ENCODE data around the gene GRM1.

GRM1 gene

GRCh38 chr6:146050168-146050567 lies 21.3 kb downstream of the GRM1 start:
- peaks cover 4% of the 10 kb centered on the region for H3K9me3 Mint-ChIP-seq
- no peak overlapping the region for H3K4me3 Mint-ChIP-seq
- no peak overlapping the region for H3K27ac Mint-ChIP-seq (ENCODE audit: low read depth)
- H3K36me3 Mint-ChIP-seq (ENCODE audit: insufficient read depth) = no peaks in the 10 kb centered on the region
- DNase-seq (ENCODE audit: low spot score in 2 of 2) (no peak), ATAC-seq (replicated peaks; ENCODE audit: extremely low read depth, poor library complexity, severe bottlenecking) (no peak)
- H3K27me3 Mint-ChIP-seq = peaks cover 37% of the 10 kb centered on the region
- no peaks in the 10 kb centered on the region for H3K4me1 Mint-ChIP-seq

DNA sequence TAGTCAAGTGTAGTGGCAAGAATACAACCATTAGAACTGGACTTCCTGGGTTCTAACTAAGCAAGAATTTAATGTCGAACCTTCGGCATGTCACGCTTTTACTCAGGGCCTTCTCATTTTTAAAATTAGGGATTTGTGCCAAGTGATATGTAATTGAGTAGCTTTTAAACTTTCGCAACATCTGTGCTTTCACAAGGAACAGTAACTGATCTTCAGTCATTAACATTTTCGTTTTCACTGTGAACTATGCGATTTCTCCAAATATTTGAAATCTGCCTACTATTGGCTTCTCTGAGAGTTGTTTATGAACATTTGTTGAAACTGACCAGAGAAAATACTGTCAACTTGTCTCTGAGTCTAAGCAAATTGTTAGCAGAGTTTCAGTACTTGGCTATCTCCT lies 27.6 kb downstream of the GRM1 start:
- ATAC-seq (replicated peaks; ENCODE audit: extremely low read depth, poor library complexity, severe bottlenecking) (no peak), DNase-seq (ENCODE audit: low spot score in 2 of 2) (no peak)
- Mint-ChIP-seq H3K27me3 (peaks cover 13% of the 10 kb centered on the region), H3K36me3 (ENCODE audit: insufficient read depth) (no peaks in the 10 kb centered on the region), H3K4me3 (no peak overlapping the region), H3K27ac (ENCODE audit: low read depth) (no peak overlapping the region), H3K9me3 (no peaks in the 10 kb centered on the region), H3K4me1 (no peaks in the 10 kb centered on the region)

GRCh38 chr6:146065690-146066089 lies 36.8 kb downstream of the GRM1 start:
- no peaks in the 10 kb centered on the region for H3K4me1 Mint-ChIP-seq
- ATAC-seq (replicated peaks; ENCODE audit: extremely low read depth, poor library complexity, severe bottlenecking) = no peak
- no peak overlapping the region for H3K27ac Mint-ChIP-seq (ENCODE audit: low read depth)
- no peak for DNase-seq (ENCODE audit: low spot score in 2 of 2)
- H3K27me3 Mint-ChIP-seq = peaks cover 16% of the 10 kb centered on the region
- no peaks in the 10 kb centered on the region for H3K9me3 Mint-ChIP-seq
- no peaks in the 10 kb centered on the region for H3K36me3 Mint-ChIP-seq (ENCODE audit: insufficient read depth)
- no peak overlapping the region for H3K4me3 Mint-ChIP-seq

GRCh38 chr6:146066506-146066905 lies 37.6 kb downstream of the GRM1 start:
- Mint-ChIP-seq H3K4me1 (no peaks in the 10 kb centered on the region), H3K27ac (ENCODE audit: low read depth) (no peak overlapping the region), H3K4me3 (no peak overlapping the region), H3K27me3 (peaks cover 16% of the 10 kb centered on the region), H3K9me3 (no peaks in the 10 kb centered on the region), H3K36me3 (ENCODE audit: insufficient read depth) (no peaks in the 10 kb centered on the region)
- DNase-seq (ENCODE audit: low spot score in 2 of 2) = no peak
- no peak for ATAC-seq (replicated peaks; ENCODE audit: extremely low read depth, poor library complexity, severe bottlenecking)

GRCh38 chr6:146071781-146072180 lies 42.9 kb downstream of the GRM1 start:
- DNase-seq (ENCODE audit: low spot score in 2 of 2) = no peak
- ATAC-seq (replicated peaks; ENCODE audit: extremely low read depth, poor library complexity, severe bottlenecking) = no peak
- Mint-ChIP-seq H3K36me3 (ENCODE audit: insufficient read depth) (no peaks in the 10 kb centered on the region), H3K27ac (ENCODE audit: low read depth) (no peak overlapping the region), H3K27me3 (peaks cover 7% of the 10 kb centered on the region), H3K4me1 (no peaks in the 10 kb centered on the region), H3K4me3 (no peak overlapping the region), H3K9me3 (no peaks in the 10 kb centered on the region)

GRCh38 chr6:146077992-146078391 lies 49.1 kb downstream of the GRM1 start:
- Mint-ChIP-seq H3K4me1 (no peaks in the 10 kb centered on the region), H3K27ac (ENCODE audit: low read depth) (no peak overlapping the region), H3K36me3 (ENCODE audit: insufficient read depth) (no peaks in the 10 kb centered on the region), H3K27me3 (peaks cover 17% of the 10 kb centered on the region), H3K9me3 (no peaks in the 10 kb centered on the region), H3K4me3 (no peak overlapping the region)
- DNase-seq (ENCODE audit: low spot score in 2 of 2) = no peak
- ATAC-seq (replicated peaks; ENCODE audit: extremely low read depth, poor library complexity, severe bottlenecking) = no peak

GRCh38 chr6:146087386-146087785 lies 58.5 kb downstream of the GRM1 start:
- H3K4me3 Mint-ChIP-seq = no peak overlapping the region

GRCh38 chr6:146090474-146090873 lies 61.6 kb downstream of the GRM1 start:
- H3K27me3 Mint-ChIP-seq = peaks cover 9% of the 10 kb centered on the region
- H3K4me3 Mint-ChIP-seq = no peak overlapping the region
- H3K4me1 Mint-ChIP-seq = no peaks in the 10 kb centered on the region
- no peaks in the 10 kb centered on the region for H3K36me3 Mint-ChIP-seq (ENCODE audit: insufficient read depth)
- no peaks in the 10 kb centered on the region for H3K9me3 Mint-ChIP-seq
- ATAC-seq (replicated peaks; ENCODE audit: extremely low read depth, poor library complexity, severe bottlenecking) (no peak), DNase-seq (ENCODE audit: low spot score in 2 of 2) (no peak)
- no peak overlapping the region for H3K27ac Mint-ChIP-seq (ENCODE audit: low read depth)

More at GRCh38 chr6:146087386-146087785, 58.5 kb downstream of the GRM1 start:
- H3K36me3 Mint-ChIP-seq (ENCODE audit: insufficient read depth) = no peaks in the 10 kb centered on the region
- ATAC-seq (replicated peaks; ENCODE audit: extremely low read depth, poor library complexity, severe bottlenecking) = no peak
- DNase-seq (ENCODE audit: low spot score in 2 of 2) = no peak
- no peak overlapping the region for H3K27ac Mint-ChIP-seq (ENCODE audit: low read depth)
- H3K9me3 Mint-ChIP-seq = no peaks in the 10 kb centered on the region
- peaks cover 34% of the 10 kb centered on the region for H3K27me3 Mint-ChIP-seq
- H3K4me1 Mint-ChIP-seq = no peaks in the 10 kb centered on the region

GRCh38 chr6:146092961-146093686 lies 64.3 kb downstream of the GRM1 start:
- no peaks in the 10 kb centered on the region for H3K9me3 Mint-ChIP-seq
- ATAC-seq (replicated peaks; ENCODE audit: extremely low read depth, poor library complexity, severe bottlenecking) (no peak), DNase-seq (ENCODE audit: low spot score in 2 of 2) (no peak)
- H3K4me1 Mint-ChIP-seq = no peaks in the 10 kb centered on the region
- H3K27ac Mint-ChIP-seq (ENCODE audit: low read depth) = no peak overlapping the region
- no peaks in the 10 kb centered on the region for H3K36me3 Mint-ChIP-seq (ENCODE audit: insufficient read depth)
- H3K27me3 Mint-ChIP-seq = peaks cover 9% of the 10 kb centered on the region
- no peak overlapping the region for H3K4me3 Mint-ChIP-seq

- H3K36me3 Mint-ChIP-seq (ENCODE audit: insufficient read depth) = no peaks in the 10 kb centered on the region
- ATAC-seq (replicated peaks; ENCODE audit: extremely low read depth, poor library complexity, severe bottlenecking) = no peak
- H3K4me3 Mint-ChIP-seq = no peak overlapping the region
- peaks cover 8% of the 10 kb centered on the region for H3K27me3 Mint-ChIP-seq
- H3K9me3 Mint-ChIP-seq = no peaks in the 10 kb centered on the region
- no peak for DNase-seq (ENCODE audit: low spot score in 2 of 2)
- H3K4me1 Mint-ChIP-seq = no peaks in the 10 kb centered on the region
- no peak overlapping the region for H3K27ac Mint-ChIP-seq (ENCODE audit: low read depth)
These were observed 66.6 kb downstream of the GRM1 start for GRCh38 chr6:146095481-146095880.

GRCh38 chr6:146097586-146097985 lies 68.7 kb downstream of the GRM1 start:
- no peak for ATAC-seq (replicated peaks; ENCODE audit: extremely low read depth, poor library complexity, severe bottlenecking)

GRCh38 chr6:146100776-146101175 lies 71.9 kb downstream of the GRM1 start:
- Mint-ChIP-seq H3K4me1 (no peaks in the 10 kb centered on the region), H3K36me3 (ENCODE audit: insufficient read depth) (no peaks in the 10 kb centered on the region), H3K9me3 (peaks cover 4% of the 10 kb centered on the region), H3K27ac (ENCODE audit: low read depth) (no peak overlapping the region), H3K27me3 (peaks cover 8% of the 10 kb centered on the region), H3K4me3 (no peak overlapping the region)
- DNase-seq (ENCODE audit: low spot score in 2 of 2) (no peak), ATAC-seq (replicated peaks; ENCODE audit: extremely low read depth, poor library complexity, severe bottlenecking) (no peak)

More at GRCh38 chr6:146097586-146097985, 68.7 kb downstream of the GRM1 start:
- DNase-seq (ENCODE audit: low spot score in 2 of 2) = no peak
- Mint-ChIP-seq H3K4me1 (no peaks in the 10 kb centered on the region), H3K36me3 (ENCODE audit: insufficient read depth) (no peaks in the 10 kb centered on the region), H3K4me3 (no peak overlapping the region), H3K9me3 (no peaks in the 10 kb centered on the region), H3K27me3 (no peaks in the 10 kb centered on the region), H3K27ac (ENCODE audit: low read depth) (no peak overlapping the region)

DNA sequence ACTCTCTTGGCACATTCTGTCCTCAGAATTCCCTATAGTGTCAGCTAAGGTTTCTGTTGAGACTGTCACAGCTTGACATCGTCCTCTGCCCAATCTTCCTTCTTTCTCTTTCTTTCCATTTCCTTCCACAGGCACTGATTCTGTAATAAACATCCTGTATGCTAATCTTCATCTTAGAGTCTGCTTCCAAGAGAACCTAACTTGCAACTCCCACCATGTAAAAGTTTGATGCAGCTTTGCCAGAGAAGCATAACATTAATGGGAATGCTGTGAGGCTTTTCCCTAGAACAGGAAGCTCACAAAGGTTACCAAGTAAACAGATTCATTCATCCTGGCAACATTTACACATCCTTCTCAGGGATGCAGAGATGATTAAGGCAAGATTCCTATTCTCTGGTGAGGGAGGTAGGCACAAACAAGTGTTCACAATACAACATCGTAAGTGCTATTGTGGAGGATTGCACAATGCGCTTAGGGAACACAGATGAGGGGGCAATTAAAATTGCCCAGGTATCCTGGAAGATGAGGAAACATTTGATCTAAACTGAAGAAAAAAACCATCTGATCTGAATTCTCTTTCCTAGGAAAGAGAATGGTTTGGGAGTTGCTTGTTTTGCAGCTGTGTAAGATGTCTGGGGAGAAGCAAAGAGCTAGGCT lies 74.7 kb downstream of the GRM1 start:
- no peak overlapping the region for H3K4me3 Mint-ChIP-seq
- no peak for DNase-seq (ENCODE audit: low spot score in 2 of 2)
- H3K9me3 Mint-ChIP-seq = peaks cover 7% of the 10 kb centered on the region
- ATAC-seq (replicated peaks; ENCODE audit: extremely low read depth, poor library complexity, severe bottlenecking) = no peak
- no peaks in the 10 kb centered on the region for H3K36me3 Mint-ChIP-seq (ENCODE audit: insufficient read depth)
- no peaks in the 10 kb centered on the region for H3K4me1 Mint-ChIP-seq
- no peak overlapping the region for H3K27ac Mint-ChIP-seq (ENCODE audit: low read depth)
- peaks cover 8% of the 10 kb centered on the region for H3K27me3 Mint-ChIP-seq
